Adrenal gland (tissue), 5 donors: ENCODE data around the gene NHSL2.

Experiments
- CTCF ChIP-seq, 6 experiments: fragments of 450-650 bp in 4 of 6; fragments of 200-600 bp in 2 of 6; sonication (generic) in 1 of 6; IDR thresholded peaks; 1 replicate in 5 of 6; 2 replicates in 1 of 6; pipeline versions ENCODE4 v1.5.1 to v1.8.0; 2016 to 2021; ENCODE audit warnings: antibody characterized with exemption in 6 of 6, mild to moderate bottlenecking in 2 of 6, moderate library complexity in 1 of 6
- POLR2A ChIP-seq, 2 donors: fragments of 450-650 bp; IDR thresholded peaks; one replicate each; pipeline ENCODE4 v1.6.1; 2017; ENCODE audit warnings: antibody characterized with exemption in 2 of 2, mild to moderate bottlenecking in 2 of 2, moderate library complexity in 1 of 2
- donor health status: DM: no; HTN: no; CAD: no.

DNA sequence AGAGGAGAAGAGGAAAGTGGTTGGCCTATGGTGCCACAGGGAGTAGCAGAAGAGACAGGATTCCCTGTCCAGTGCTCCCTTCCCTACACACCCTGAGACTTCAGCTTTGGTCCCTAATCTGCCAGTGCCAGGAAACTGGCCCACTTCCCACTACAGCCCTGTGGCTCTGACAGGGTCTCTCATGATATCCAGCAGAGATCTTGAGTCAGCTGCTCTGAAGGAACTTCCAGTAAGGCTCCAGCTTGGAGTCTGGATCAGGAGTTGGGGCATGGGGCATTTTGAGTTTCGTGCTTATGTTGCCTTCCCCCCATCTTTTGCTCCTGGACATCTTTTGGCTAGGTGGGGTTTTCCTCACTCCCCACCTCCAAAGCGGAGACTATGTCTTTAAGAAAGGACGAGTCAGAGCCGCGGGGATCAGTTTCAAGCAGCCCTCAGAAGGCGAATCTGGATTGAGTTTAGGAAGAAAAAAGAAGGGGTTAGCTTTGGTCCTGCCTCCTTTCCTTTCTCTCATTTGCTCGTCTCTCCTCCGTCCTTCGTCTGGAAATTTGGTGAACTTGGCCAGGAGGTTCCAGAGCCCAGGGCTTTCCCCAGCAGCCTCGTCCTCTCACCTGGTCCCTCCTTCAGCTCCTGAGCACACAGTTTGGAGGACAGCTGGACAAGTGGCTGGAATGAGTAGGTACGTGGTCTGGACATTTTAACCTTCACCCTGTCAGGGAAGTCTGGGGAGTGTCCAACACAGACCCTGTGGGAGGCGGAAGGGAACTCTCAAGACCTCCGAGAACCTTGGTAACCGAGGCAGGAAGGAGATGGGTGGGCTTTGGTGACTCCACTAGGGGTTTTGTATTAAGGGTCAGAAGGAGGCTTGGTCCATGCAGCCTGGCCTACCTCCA, 116.6 kb downstream of the NHSL2 start:
- TF ChIP-seq POLR2A (IDR thresholded peaks at IDR 0.05), result no peak
- no peak for TF ChIP-seq CTCF (IDR thresholded peaks at IDR 0.05)
